Spinal cord (tissue), 10 donors: Measurements from ENCODE around the gene SENP7. TPM values are rescaled to one million over a fixed set of nuclear protein-coding genes. Genes with fewer than 3 reads are reported as not detected.

Source experiments
- DNase-seq, 6 donors: peaks; one replicate each; pipeline versions ENCODE4 v3.0.0 to v3.0.0-alpha.2; 2013 to 2015; ENCODE audit warnings: low spot score in 6 of 6, low read depth in 4 of 6
- H3K27ac ChIP-seq: one replicate; pipeline ENCODE4 v1.5.1; 2013; ENCODE audit warnings: low read depth, low read length, control low read depth
- H3K27me3 ChIP-seq: one replicate; pipeline ENCODE4 v1.6.1; 2013; ENCODE audit warnings: low read length; ENCODE audit not compliant: control insufficient read depth, insufficient read depth
- H3K36me3 ChIP-seq: one replicate; pipeline ENCODE4 v1.6.1; 2013; ENCODE audit warnings: low read length; ENCODE audit not compliant: control insufficient read depth, insufficient read depth
- H3K4me1 ChIP-seq: one replicate; pipeline ENCODE4 v1.6.1; 2013; ENCODE audit warnings: low read length; ENCODE audit not compliant: control insufficient read depth, insufficient read depth
- H3K4me3 ChIP-seq: one replicate; pipeline ENCODE4 v1.5.1; 2013; ENCODE audit warnings: low read depth, low read length, control low read depth
- H3K9me3 ChIP-seq: one replicate; pipeline ENCODE4 v1.6.1; 2013; ENCODE audit warnings: low read length; ENCODE audit not compliant: control insufficient read depth, insufficient read depth
- WGBS: methylation state at CpG from one replicate; pipeline ENCODE4 v1.1.5; 2013; ENCODE audit warnings: missing lambda C conversion rate; ENCODE audit not compliant: insufficient coverage; 5-methylcytosine and 5-hydroxymethylcytosine counted together
- polyA plus RNA-seq, 2 donors: library from polyadenylated mRNA; unstranded; fragments of 120-200 nt; gene quantifications; one replicate each; pipeline ENCODE4 v1.2.1, GENCODE V29; 2013; ENCODE audit not compliant: insufficient read length in 2 of 2
- small RNA-seq: library from RNA; depleted of rRNA; stranded (forward); fragments of <200 nt; gene quantifications from one replicate; pipeline ENCODE3, GENCODE V24; 2014; ENCODE audit warnings: low replicate concordance
- total RNA-seq, 2 donors: library from RNA; depleted of rRNA in 1 of 2; stranded (reverse); fragments of 120-200 nt in 1 of 2; fragments of >200 nt in 1 of 2; gene quantifications; one replicate each; pipeline versions ENCODE4 v1.2.3 to v1.2.4, GENCODE V29; 2013 to 2014
- donor health status: healthy.

SENP7 gene
- total and polyA plus RNA-seq, 4 donors, result 43.2 to 84.0 (median 61.4) TPM

- Histone ChIP-seq H3K9me3 (no peaks in the 10 kb centered on the region), H3K27me3 (no peaks in the 10 kb centered on the region), H3K27ac (no peak overlapping the region), H3K36me3 (no peaks in the 10 kb centered on the region), H3K4me1 (no peaks in the 10 kb centered on the region), H3K4me3 (no peak overlapping the region)
- peak in 5 of 6 donors; percentile 4 to 66 (median 13) for DNase-seq
- 29% methylated on average over 1 of the region's 3 CpGs for WGBS
Measured at GRCh38 chr3:101281521-101282030, 231.4 kb downstream of the SENP7 start.

- H3K4me1 ChIP-seq, result no peaks in the 10 kb centered on the region
- WGBS, result no CpG with 5 or more reads among the region's 1 CpG
- no peaks in the 10 kb centered on the region for H3K9me3 ChIP-seq
- H3K4me3 ChIP-seq, result no peak overlapping the region
- H3K27ac ChIP-seq, result no peak overlapping the region
- no peaks in the 10 kb centered on the region for H3K27me3 ChIP-seq
- no peaks in the 10 kb centered on the region for H3K36me3 ChIP-seq
- DNase-seq, result no peak
Measured at GRCh38 chr3:101279765-101280385, 233.1 kb downstream of the SENP7 start.

GRCh38 chr3:101279162-101279561 lies 233.8 kb downstream of the SENP7 start:
- H3K27me3 ChIP-seq, result no peaks in the 10 kb centered on the region
- no peak overlapping the region for H3K4me3 ChIP-seq
- no peaks in the 10 kb centered on the region for H3K9me3 ChIP-seq
- no peaks in the 10 kb centered on the region for H3K4me1 ChIP-seq
- DNase-seq, result no peak
- no peak overlapping the region for H3K27ac ChIP-seq
- H3K36me3 ChIP-seq, result no peaks in the 10 kb centered on the region

GRCh38 chr3:101278727-101279126 lies 234.3 kb downstream of the SENP7 start:
- H3K4me1 ChIP-seq, result no peaks in the 10 kb centered on the region

More at GRCh38 chr3:101278727-101279126, 234.3 kb downstream of the SENP7 start:
- no peak for DNase-seq
- Histone ChIP-seq H3K27ac (no peak overlapping the region), H3K27me3 (no peaks in the 10 kb centered on the region), H3K9me3 (no peaks in the 10 kb centered on the region), H3K36me3 (no peaks in the 10 kb centered on the region), H3K4me3 (no peak overlapping the region)

Small RNA genes within 50 kb of the gene (small RNA-seq; reads per million reads assigned to genes)
- gene RF00019, result not detected

Other genes with a start within 250 kb of the SENP7 start
- 1 to 10 TPM; 1.5 to 3.1 TPM for gene IMPG2, start 192.6 kb downstream of the SENP7 start, total RNA-seq
- under 1 TPM; 0.65 to 0.81 TPM for gene IMPG2, start 192.6 kb downstream of the SENP7 start, polyA plus RNA-seq
- gene TRMT10C, start 48.7 kb upstream of the SENP7 start, total RNA-seq, result 10 to 100 TPM; 23.9 to 43.4 TPM
- 10 to 100 TPM; 21.4 to 31.6 TPM for gene TRMT10C, start 48.7 kb upstream of the SENP7 start, polyA plus RNA-seq
- gene PCNP, start 61.0 kb upstream of the SENP7 start, total RNA-seq, result 100 to 1,000 TPM in 1 of 2 donors, 10 to 100 TPM in 1; 81.1 to 190 TPM
- 100 to 1,000 TPM; 140 to 177 TPM for gene PCNP, start 61.0 kb upstream of the SENP7 start, polyA plus RNA-seq
- gene ZBTB11, start 163.9 kb upstream of the SENP7 start, total RNA-seq, result 10 to 100 TPM; 24.2 to 39.2 TPM
- gene ZBTB11, start 163.9 kb upstream of the SENP7 start, polyA plus RNA-seq, result 10 to 100 TPM; 17.7 to 19.1 TPM
- 1,000 to 10,000 TPM; 1,390 to 1,776 TPM for gene RPL24, start 173.5 kb upstream of the SENP7 start, total RNA-seq
- 1,000 to 10,000 TPM in 1 of 2 donors, 100 to 1,000 TPM in 1; 934 to 1,015 TPM for gene RPL24, start 173.5 kb upstream of the SENP7 start, polyA plus RNA-seq
- 10 to 100 TPM; 31.6 to 52.0 TPM for gene CEP97, start 211.4 kb upstream of the SENP7 start, total RNA-seq
- 10 to 100 TPM; 19.2 to 20.7 TPM for gene CEP97, start 211.4 kb upstream of the SENP7 start, polyA plus RNA-seq